NB4 (cell line): ENCODE results near the gene CISD3.

Experiments
- MAX ChIP-seq: IDR thresholded peaks from 2 replicates; pipeline ENCODE4 v1.6.1; 2011; ENCODE audit warnings: low read depth, low read length
- POLR2A ChIP-seq: IDR thresholded peaks from 2 replicates; pipeline ENCODE4 v1.6.1; 2011; ENCODE audit warnings: mild to moderate bottlenecking; ENCODE audit not compliant: insufficient read length; ENCODE audit errors: extremely low read depth
- TF ChIP-seq, protein P1 (sequence below): IDR thresholded peaks from one replicate; pipeline ENCODE4 v1.5.1; 2012; ENCODE audit warnings: low read depth, low read length

- TF ChIP-seq, protein P1, sequence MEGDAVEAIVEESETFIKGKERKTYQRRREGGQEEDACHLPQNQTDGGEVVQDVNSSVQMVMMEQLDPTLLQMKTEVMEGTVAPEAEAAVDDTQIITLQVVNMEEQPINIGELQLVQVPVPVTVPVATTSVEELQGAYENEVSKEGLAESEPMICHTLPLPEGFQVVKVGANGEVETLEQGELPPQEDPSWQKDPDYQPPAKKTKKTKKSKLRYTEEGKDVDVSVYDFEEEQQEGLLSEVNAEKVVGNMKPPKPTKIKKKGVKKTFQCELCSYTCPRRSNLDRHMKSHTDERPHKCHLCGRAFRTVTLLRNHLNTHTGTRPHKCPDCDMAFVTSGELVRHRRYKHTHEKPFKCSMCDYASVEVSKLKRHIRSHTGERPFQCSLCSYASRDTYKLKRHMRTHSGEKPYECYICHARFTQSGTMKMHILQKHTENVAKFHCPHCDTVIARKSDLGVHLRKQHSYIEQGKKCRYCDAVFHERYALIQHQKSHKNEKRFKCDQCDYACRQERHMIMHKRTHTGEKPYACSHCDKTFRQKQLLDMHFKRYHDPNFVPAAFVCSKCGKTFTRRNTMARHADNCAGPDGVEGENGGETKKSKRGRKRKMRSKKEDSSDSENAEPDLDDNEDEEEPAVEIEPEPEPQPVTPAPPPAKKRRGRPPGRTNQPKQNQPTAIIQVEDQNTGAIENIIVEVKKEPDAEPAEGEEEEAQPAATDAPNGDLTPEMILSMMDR: no peak
- TF ChIP-seq MAX: no peak
- TF ChIP-seq POLR2A: no peak
Measured at GRCh38 chr17:38681096-38681495, 49.0 kb upstream of the CISD3 start.
